Measurements from ENCODE around the gene TRIP12. TPM values are rescaled to one million over a fixed set of nuclear protein-coding genes. Genes with fewer than 3 reads are reported as not detected.

Gene TRIP12
- polyA plus RNA-seq, 1 donor from 2014 or later: 57.2 TPM

DNA sequence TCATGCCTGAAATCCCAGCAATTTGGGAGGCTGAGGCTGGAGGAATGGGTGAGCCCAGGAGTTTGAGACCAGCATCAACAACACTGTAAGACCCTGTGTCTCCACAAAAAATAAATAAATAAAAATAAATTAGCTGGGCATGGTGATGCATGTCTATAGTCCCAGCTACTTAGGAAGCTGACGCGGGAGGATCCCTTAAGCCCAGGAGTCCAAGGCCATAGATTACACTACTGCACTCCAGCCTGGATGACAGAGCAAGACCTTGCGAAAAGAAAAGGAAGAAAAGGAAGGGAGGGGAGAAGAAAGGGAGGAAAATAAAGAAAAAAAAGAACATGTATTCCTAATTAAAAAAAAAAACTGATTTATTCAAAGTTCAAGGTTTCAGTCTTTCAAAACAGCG, 78.2 kb downstream of the TRIP12 start:
- Histone ChIP-seq H3K9ac (ENCODE audit: low read length) (no peak overlapping the region), H3K9me2 (ENCODE audit: insufficient read depth, low read length) (no peaks in the 10 kb centered on the region), H3K4me2 (ENCODE audit: low read length) (no peak overlapping the region), H3K27ac (ENCODE audit: low read length) (no peak overlapping the region), H3F3A (ENCODE audit: insufficient read depth, low read length, poor library complexity, severe bottlenecking) (no peaks in the 10 kb centered on the region), H2AFZ (ENCODE audit: low read depth, low read length) (no peak overlapping the region), H4K20me1 (ENCODE audit: insufficient read depth) (no peaks in the 10 kb centered on the region), H3K79me2 (replicated peaks; ENCODE audit: insufficient read depth, low read length) (peaks cover 12% of the 10 kb centered on the region), H3K9me3 (ENCODE audit: low read length) (no peaks in the 10 kb centered on the region), H3K27me3 (ENCODE audit: insufficient read depth, low read depth, low read length) (no peaks in the 10 kb centered on the region), H3K36me3 (ENCODE audit: insufficient read depth, low read length) (peaks cover 3% of the 10 kb centered on the region), H3K4me3 (ENCODE audit: low read length) (no peak overlapping the region)
- TF ChIP-seq RAD21 (conservative IDR thresholded peaks at IDR 0.05): no peak
- no peak for TF ChIP-seq EZH2 (IDR thresholded peaks at IDR 0.05; ENCODE audit: borderline replicate concordance, insufficient read depth, low read length, poor library complexity, severe bottlenecking)
- no peak for TF ChIP-seq SMC3 (conservative IDR thresholded peaks at IDR 0.05; ENCODE audit: poor library complexity)
- TF ChIP-seq MXI1 (conservative IDR thresholded peaks at IDR 0.05; ENCODE audit: poor library complexity, severe bottlenecking): no peak
- no peak for TF ChIP-seq CTCF (IDR thresholded peaks at IDR 0.05; ENCODE audit: poor library complexity, severe bottlenecking)
- no peak for TF ChIP-seq TAF1 (IDR thresholded peaks at IDR 0.05; ENCODE audit: low read depth)
- no peak for TF ChIP-seq EP300 (conservative IDR thresholded peaks at IDR 0.05; ENCODE audit: poor library complexity, severe bottlenecking)
- TF ChIP-seq, protein P1, sequence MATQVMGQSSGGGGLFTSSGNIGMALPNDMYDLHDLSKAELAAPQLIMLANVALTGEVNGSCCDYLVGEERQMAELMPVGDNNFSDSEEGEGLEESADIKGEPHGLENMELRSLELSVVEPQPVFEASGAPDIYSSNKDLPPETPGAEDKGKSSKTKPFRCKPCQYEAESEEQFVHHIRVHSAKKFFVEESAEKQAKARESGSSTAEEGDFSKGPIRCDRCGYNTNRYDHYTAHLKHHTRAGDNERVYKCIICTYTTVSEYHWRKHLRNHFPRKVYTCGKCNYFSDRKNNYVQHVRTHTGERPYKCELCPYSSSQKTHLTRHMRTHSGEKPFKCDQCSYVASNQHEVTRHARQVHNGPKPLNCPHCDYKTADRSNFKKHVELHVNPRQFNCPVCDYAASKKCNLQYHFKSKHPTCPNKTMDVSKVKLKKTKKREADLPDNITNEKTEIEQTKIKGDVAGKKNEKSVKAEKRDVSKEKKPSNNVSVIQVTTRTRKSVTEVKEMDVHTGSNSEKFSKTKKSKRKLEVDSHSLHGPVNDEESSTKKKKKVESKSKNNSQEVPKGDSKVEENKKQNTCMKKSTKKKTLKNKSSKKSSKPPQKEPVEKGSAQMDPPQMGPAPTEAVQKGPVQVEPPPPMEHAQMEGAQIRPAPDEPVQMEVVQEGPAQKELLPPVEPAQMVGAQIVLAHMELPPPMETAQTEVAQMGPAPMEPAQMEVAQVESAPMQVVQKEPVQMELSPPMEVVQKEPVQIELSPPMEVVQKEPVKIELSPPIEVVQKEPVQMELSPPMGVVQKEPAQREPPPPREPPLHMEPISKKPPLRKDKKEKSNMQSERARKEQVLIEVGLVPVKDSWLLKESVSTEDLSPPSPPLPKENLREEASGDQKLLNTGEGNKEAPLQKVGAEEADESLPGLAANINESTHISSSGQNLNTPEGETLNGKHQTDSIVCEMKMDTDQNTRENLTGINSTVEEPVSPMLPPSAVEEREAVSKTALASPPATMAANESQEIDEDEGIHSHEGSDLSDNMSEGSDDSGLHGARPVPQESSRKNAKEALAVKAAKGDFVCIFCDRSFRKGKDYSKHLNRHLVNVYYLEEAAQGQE (IDR thresholded peaks at IDR 0.05; ENCODE audit: borderline replicate concordance): no peak
- no peak for TF ChIP-seq POLR2AphosphoS5 (IDR thresholded peaks at IDR 0.05)

DNA sequence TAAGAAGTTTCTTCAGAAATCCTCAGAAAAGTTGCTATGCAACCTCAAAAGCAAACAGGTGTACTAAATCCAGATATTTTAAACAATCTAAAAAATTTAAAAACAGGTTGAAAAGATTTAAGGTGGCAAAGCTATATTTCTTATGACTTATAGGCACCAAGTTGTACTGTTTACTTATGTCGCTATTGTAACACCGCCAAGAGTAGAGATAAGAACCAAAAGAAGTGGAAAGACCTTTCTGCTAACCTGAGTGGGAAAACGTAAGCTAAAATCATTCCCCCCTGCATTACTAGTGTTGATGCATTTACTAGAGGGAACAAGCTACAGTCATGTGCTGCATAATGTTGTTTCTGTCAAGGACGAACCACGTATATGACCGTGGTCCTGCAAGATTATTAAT, 83.1 kb downstream of the TRIP12 start:
- H3K79me2 ChIP-seq (replicated peaks; ENCODE audit: insufficient read depth, low read length): no peaks in the 10 kb centered on the region
- H3K9me2 ChIP-seq (ENCODE audit: insufficient read depth, low read length): no peaks in the 10 kb centered on the region
- H3K36me3 ChIP-seq (ENCODE audit: insufficient read depth, low read length): peaks cover 3% of the 10 kb centered on the region
- no peaks in the 10 kb centered on the region for H3K9me3 ChIP-seq (ENCODE audit: low read length)
- H3K4me2 ChIP-seq (ENCODE audit: low read length): no peak overlapping the region
- no peak overlapping the region for H2AFZ ChIP-seq (ENCODE audit: low read depth, low read length)
- H4K20me1 ChIP-seq (ENCODE audit: insufficient read depth): no peaks in the 10 kb centered on the region
- H3K9ac ChIP-seq (ENCODE audit: low read length): no peak overlapping the region
- no peaks in the 10 kb centered on the region for H3K27me3 ChIP-seq (ENCODE audit: insufficient read depth, low read depth, low read length)
- no peaks in the 10 kb centered on the region for H3F3A ChIP-seq (ENCODE audit: insufficient read depth, low read length, poor library complexity, severe bottlenecking)
- H3K27ac ChIP-seq (ENCODE audit: low read length): no peak overlapping the region
- TF ChIP-seq SMC3 (conservative IDR thresholded peaks at IDR 0.05; ENCODE audit: poor library complexity) (no peak), CTCF (IDR thresholded peaks at IDR 0.05; ENCODE audit: poor library complexity, severe bottlenecking) (no peak), TAF1 (IDR thresholded peaks at IDR 0.05; ENCODE audit: low read depth) (no peak), POLR2AphosphoS5 (IDR thresholded peaks at IDR 0.05) (no peak), EP300 (conservative IDR thresholded peaks at IDR 0.05; ENCODE audit: poor library complexity, severe bottlenecking) (no peak)
- H3K4me3 ChIP-seq (ENCODE audit: low read length): no peak overlapping the region

All from neural cell (in vitro differentiated cells).